Gastrocnemius medialis (tissue), 4 donors: ENCODE measurements around the gene ARL15.

Source experiments
- POLR2A ChIP-seq, 2 donors: fragments of 450-650 bp; IDR thresholded peaks; one replicate each; pipeline ENCODE4 v1.6.1; 2017; ENCODE audit warnings: antibody characterized with exemption in 2 of 2, mild to moderate bottlenecking in 2 of 2, moderate library complexity in 2 of 2
- TF ChIP-seq, protein P1 (sequence below), 5 experiments: fragments of 450-650 bp in 3 of 5; fragments of 200-600 bp in 2 of 5; sonication (generic) in 2 of 5; IDR thresholded peaks in 4 of 5; conservative IDR thresholded peaks in 1 of 5; 1 replicate in 4 of 5; 2 replicates in 1 of 5; pipeline ENCODE4 v1.5.1; 2016 to 2019; ENCODE audit warnings: antibody characterized with exemption in 5 of 5, mild to moderate bottlenecking in 3 of 5, moderate library complexity in 3 of 5

DNA sequence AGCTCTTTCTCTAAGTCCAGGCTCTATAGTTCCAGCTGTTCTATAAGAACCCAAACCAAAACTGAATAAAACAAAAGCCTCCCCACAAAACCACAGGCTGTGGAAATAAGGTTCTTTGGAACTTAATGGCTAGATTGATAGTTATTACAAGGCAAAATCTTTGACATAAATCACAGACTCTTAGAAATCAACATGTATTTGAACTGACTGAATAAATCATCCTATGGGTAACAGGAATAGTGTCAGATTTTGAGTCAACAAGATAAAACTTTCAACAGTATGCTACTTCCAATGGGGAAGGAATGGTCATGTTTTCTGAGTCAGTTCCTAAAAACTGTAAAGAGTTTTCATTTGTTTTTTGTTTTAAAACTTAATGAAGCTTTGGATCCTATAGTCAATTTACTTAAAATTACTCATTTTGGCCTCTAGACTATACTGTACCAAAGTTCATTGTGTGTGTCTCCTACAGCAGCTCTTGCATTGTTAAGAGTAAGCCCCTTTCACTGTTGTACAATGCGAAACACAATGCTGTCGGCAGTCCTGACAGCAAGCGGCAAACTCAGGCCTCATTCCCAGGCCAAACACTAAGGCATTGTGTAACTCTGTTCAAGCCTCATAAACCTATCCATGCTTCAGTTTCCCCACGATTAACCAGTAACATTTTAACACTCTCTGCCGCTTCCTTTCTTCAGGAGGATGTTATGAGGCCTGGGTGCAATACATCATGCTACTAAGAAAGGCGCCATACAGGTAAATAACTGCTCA, 134.1 kb downstream of the ARL15 start:
- TF ChIP-seq, protein P1, sequence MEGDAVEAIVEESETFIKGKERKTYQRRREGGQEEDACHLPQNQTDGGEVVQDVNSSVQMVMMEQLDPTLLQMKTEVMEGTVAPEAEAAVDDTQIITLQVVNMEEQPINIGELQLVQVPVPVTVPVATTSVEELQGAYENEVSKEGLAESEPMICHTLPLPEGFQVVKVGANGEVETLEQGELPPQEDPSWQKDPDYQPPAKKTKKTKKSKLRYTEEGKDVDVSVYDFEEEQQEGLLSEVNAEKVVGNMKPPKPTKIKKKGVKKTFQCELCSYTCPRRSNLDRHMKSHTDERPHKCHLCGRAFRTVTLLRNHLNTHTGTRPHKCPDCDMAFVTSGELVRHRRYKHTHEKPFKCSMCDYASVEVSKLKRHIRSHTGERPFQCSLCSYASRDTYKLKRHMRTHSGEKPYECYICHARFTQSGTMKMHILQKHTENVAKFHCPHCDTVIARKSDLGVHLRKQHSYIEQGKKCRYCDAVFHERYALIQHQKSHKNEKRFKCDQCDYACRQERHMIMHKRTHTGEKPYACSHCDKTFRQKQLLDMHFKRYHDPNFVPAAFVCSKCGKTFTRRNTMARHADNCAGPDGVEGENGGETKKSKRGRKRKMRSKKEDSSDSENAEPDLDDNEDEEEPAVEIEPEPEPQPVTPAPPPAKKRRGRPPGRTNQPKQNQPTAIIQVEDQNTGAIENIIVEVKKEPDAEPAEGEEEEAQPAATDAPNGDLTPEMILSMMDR (IDR thresholded peaks at IDR 0.05 in 4 of 5, conservative IDR thresholded peaks at IDR 0.05 in 1 of 5): no peak
- TF ChIP-seq POLR2A (IDR thresholded peaks at IDR 0.05): no peak
